ENCODE results near the gene FHIP1B.
A peak's percentile ranks its signal among the peaks of the same experiment; 100 is the strongest.

The FHIP1B gene

DNA sequence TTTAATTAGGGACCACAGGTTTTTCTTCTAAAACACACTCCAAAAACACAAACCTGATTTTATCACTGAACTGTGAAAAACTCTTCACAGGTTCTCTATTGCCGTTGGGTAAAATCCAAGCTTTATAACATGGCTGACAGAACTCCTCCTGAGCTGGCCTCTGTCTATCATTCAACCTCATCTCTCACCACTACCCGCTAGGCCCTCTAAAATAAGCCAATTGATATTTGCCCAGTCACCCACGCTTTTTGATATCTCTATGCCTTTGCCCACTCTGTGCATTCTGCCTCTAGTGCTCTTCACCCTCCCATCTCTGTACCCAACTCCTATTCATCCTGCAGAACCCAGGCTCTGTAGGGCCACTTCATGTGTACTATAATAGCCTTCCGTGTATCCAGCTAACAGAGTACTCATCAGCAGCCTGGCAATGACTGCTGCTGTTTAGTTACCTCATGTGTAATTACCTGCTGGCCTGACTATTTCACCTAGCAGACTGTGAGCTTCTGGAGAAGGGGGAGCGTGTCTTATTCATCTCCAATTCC is 3.4 kb upstream of the FHIP1B start:
- H3K9me2 ChIP-seq (replicated peaks; ENCODE audit: insufficient read depth, low read length) = no peaks in the 10 kb centered on the region
- H3K27me3 ChIP-seq (replicated peaks; ENCODE audit: insufficient read depth, low read length) = no peaks in the 10 kb centered on the region
- peaks cover 11% of the 10 kb centered on the region; the same call in 1 of the 2 replicates for H3K4me1 ChIP-seq (ENCODE audit: low read length)
- H3K36me3 ChIP-seq (replicated peaks; ENCODE audit: insufficient read depth, low read length) = no peaks in the 10 kb centered on the region
- H3K27ac ChIP-seq (ENCODE audit: low read length) = no peak overlapping the region
- no peak for DNase-seq
- no peak overlapping the region for H2AFZ ChIP-seq (ENCODE audit: low read length)
- no peak overlapping the region for H3K9ac ChIP-seq (ENCODE audit: low read length)
- TF ChIP-seq, protein P1, sequence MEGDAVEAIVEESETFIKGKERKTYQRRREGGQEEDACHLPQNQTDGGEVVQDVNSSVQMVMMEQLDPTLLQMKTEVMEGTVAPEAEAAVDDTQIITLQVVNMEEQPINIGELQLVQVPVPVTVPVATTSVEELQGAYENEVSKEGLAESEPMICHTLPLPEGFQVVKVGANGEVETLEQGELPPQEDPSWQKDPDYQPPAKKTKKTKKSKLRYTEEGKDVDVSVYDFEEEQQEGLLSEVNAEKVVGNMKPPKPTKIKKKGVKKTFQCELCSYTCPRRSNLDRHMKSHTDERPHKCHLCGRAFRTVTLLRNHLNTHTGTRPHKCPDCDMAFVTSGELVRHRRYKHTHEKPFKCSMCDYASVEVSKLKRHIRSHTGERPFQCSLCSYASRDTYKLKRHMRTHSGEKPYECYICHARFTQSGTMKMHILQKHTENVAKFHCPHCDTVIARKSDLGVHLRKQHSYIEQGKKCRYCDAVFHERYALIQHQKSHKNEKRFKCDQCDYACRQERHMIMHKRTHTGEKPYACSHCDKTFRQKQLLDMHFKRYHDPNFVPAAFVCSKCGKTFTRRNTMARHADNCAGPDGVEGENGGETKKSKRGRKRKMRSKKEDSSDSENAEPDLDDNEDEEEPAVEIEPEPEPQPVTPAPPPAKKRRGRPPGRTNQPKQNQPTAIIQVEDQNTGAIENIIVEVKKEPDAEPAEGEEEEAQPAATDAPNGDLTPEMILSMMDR (IDR thresholded peaks at IDR 0.05; ENCODE audit: low read length) = no peak
- TF ChIP-seq EZH2phosphoT487 (IDR thresholded peaks at IDR 0.05; ENCODE audit: low read length) = no peak
- TF ChIP-seq EZH2 (optimal IDR thresholded peaks at IDR 0.05; ENCODE audit: low read depth, low read length) = no peak
- H3K4me3 ChIP-seq (ENCODE audit: low read length) = no peak overlapping the region
- no peak overlapping the region for H3K4me2 ChIP-seq (ENCODE audit: low read depth, low read length)
- H3K79me2 ChIP-seq (ENCODE audit: low read length) = peaks cover 16% of the 10 kb centered on the region
- H4K20me1 ChIP-seq (ENCODE audit: insufficient read depth, low read length) = no peaks in the 10 kb centered on the region
- no peaks in the 10 kb centered on the region for H3K9me3 ChIP-seq (replicated peaks; ENCODE audit: insufficient read depth, low read length)
- no peaks in the 10 kb centered on the region for H3F3A ChIP-seq (ENCODE audit: insufficient read depth, low read length)

DNA sequence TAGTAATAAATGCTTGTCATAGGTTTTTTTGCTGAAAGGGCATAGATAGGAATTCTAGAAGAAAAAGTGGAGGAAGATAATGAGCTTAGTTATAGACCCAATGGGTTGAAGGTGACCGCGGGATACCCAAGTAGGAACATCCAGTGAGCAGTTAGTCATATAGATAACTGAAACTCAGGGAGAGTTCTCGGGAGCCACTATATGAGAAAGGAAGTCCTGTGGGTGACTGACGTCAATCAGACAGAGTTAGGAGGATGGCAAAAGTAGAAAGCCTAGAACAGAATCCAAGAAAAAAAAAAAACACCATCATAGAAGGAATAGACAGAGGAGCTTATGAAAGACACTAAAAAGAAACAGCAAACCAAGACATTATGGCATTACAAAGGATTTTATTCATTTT is 2.8 kb upstream of the FHIP1B start:
- H3K9me3 ChIP-seq (replicated peaks; ENCODE audit: insufficient read depth, low read length) = no peaks in the 10 kb centered on the region
- no peak overlapping the region for H3K27ac ChIP-seq (ENCODE audit: low read length)
- H3K27me3 ChIP-seq (replicated peaks; ENCODE audit: insufficient read depth, low read length) = no peaks in the 10 kb centered on the region
- H3K4me2 ChIP-seq (ENCODE audit: low read depth, low read length) = no peak overlapping the region
- no peak overlapping the region for H3K4me3 ChIP-seq (ENCODE audit: low read length)
- peaks cover 22% of the 10 kb centered on the region for H3K79me2 ChIP-seq (ENCODE audit: low read length)
- no peaks in the 10 kb centered on the region for H3F3A ChIP-seq (ENCODE audit: insufficient read depth, low read length)
- H4K20me1 ChIP-seq (ENCODE audit: insufficient read depth, low read length) = no peaks in the 10 kb centered on the region
- no peaks in the 10 kb centered on the region for H3K36me3 ChIP-seq (replicated peaks; ENCODE audit: insufficient read depth, low read length)
- peaks cover 11% of the 10 kb centered on the region; the same call in 1 of the 2 replicates for H3K4me1 ChIP-seq (ENCODE audit: low read length)
- DNase-seq = no peak
- TF ChIP-seq, protein P1 (IDR thresholded peaks at IDR 0.05; ENCODE audit: low read length) = no peak
- TF ChIP-seq EZH2 (optimal IDR thresholded peaks at IDR 0.05; ENCODE audit: low read depth, low read length) (no peak), EZH2phosphoT487 (IDR thresholded peaks at IDR 0.05; ENCODE audit: low read length) (no peak)
- H3K9ac ChIP-seq (ENCODE audit: low read length) = no peak overlapping the region
- H2AFZ ChIP-seq (ENCODE audit: low read length) = no peak overlapping the region
- H3K9me2 ChIP-seq (replicated peaks; ENCODE audit: insufficient read depth, low read length) = no peaks in the 10 kb centered on the region

DNA sequence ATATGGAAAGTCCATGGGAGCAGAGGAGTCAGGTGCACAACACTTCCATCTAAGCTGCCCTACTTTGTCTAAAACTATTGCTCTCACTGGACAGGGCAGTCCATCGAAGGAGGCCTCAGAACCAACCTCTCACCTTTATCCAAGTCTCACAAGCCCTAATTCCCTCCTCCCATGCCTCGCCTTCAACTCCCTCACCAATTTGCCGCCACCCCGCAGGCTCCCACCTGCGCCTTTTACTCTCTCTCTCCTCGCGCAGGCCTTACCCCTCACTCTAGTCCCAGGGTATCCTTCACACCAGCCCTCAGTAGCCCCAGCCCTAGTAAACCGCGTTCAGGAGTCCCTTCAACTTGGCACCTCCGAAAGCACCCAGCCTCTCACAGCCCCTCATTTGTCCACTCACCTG is 451 bp downstream of the FHIP1B start:
- Histone ChIP-seq H3K27ac (ENCODE audit: low read length) (peak overlapping the region; percentile 20; the same call in 1 of the 2 replicates), H3F3A (ENCODE audit: insufficient read depth, low read length) (no peaks in the 10 kb centered on the region), H3K4me3 (ENCODE audit: low read length) (peak overlapping the region; percentile 98), H3K4me2 (ENCODE audit: low read depth, low read length) (peak overlapping the region; percentile 87), H3K79me2 (ENCODE audit: low read length) (peaks cover 53% of the 10 kb centered on the region), H4K20me1 (ENCODE audit: insufficient read depth, low read length) (no peaks in the 10 kb centered on the region), H3K9me2 (replicated peaks; ENCODE audit: insufficient read depth, low read length) (no peaks in the 10 kb centered on the region), H3K9ac (ENCODE audit: low read length) (peak overlapping the region; percentile 85), H3K4me1 (ENCODE audit: low read length) (peaks cover 11% of the 10 kb centered on the region; the same call in 1 of the 2 replicates), H3K27me3 (replicated peaks; ENCODE audit: insufficient read depth, low read length) (no peaks in the 10 kb centered on the region), H2AFZ (ENCODE audit: low read length) (peak overlapping the region; percentile 68), H3K9me3 (replicated peaks; ENCODE audit: insufficient read depth, low read length) (no peaks in the 10 kb centered on the region), H3K36me3 (replicated peaks; ENCODE audit: insufficient read depth, low read length) (no peaks in the 10 kb centered on the region)
- TF ChIP-seq EZH2 (optimal IDR thresholded peaks at IDR 0.05; ENCODE audit: low read depth, low read length) (no peak), EZH2phosphoT487 (IDR thresholded peaks at IDR 0.05; ENCODE audit: low read length) (no peak)
- TF ChIP-seq, protein P1 (IDR thresholded peaks at IDR 0.05; ENCODE audit: low read length) = no peak
- peak; percentile 8 for DNase-seq
